ENCODE data around the gene FIBP.
A peak's percentile ranks its signal among the peaks of the same experiment; 100 is the strongest.

Gene FIBP

GRCh38 chr11:65911682-65912568 is 23.7 kb upstream of the FIBP start:
- peak overlapping the region; percentile 48 for H3K27ac ChIP-seq
- TF ChIP-seq CTCF (IDR thresholded peaks at IDR 0.05) (peak; percentile 64), ZFX (IDR thresholded peaks at IDR 0.05; ENCODE audit: borderline replicate concordance) (no peak)

- no peak overlapping the region for H3K27ac ChIP-seq
- TF ChIP-seq CTCF (IDR thresholded peaks at IDR 0.05), result no peak
- no peak for TF ChIP-seq ZFX (IDR thresholded peaks at IDR 0.05; ENCODE audit: borderline replicate concordance)
These were observed 19.6 kb upstream of the FIBP start for GRCh38 chr11:65907878-65908277.

- no peak overlapping the region for H3K27ac ChIP-seq
- TF ChIP-seq ZFX (IDR thresholded peaks at IDR 0.05; ENCODE audit: borderline replicate concordance), result no peak
- no peak for TF ChIP-seq CTCF (IDR thresholded peaks at IDR 0.05)
These were observed 18.3 kb upstream of the FIBP start for GRCh38 chr11:65906602-65907001.

GRCh38 chr11:65903715-65904114 is 15.4 kb upstream of the FIBP start:
- TF ChIP-seq ZFX (IDR thresholded peaks at IDR 0.05; ENCODE audit: borderline replicate concordance) (no peak), CTCF (IDR thresholded peaks at IDR 0.05) (no peak)
- H3K27ac ChIP-seq, result no peak overlapping the region

GRCh38 chr11:65903068-65903481 is 14.8 kb upstream of the FIBP start:
- H3K27ac ChIP-seq, result no peak overlapping the region

GRCh38 chr11:65900899-65901180 is 12.6 kb upstream of the FIBP start:
- no peak for TF ChIP-seq ZFX (IDR thresholded peaks at IDR 0.05; ENCODE audit: borderline replicate concordance)
- no peak for TF ChIP-seq CTCF (IDR thresholded peaks at IDR 0.05)
- H3K27ac ChIP-seq, result no peak overlapping the region

More at GRCh38 chr11:65903068-65903481, 14.8 kb upstream of the FIBP start:
- TF ChIP-seq ZFX (IDR thresholded peaks at IDR 0.05; ENCODE audit: borderline replicate concordance) (no peak), CTCF (IDR thresholded peaks at IDR 0.05) (no peak)

- H3K27ac ChIP-seq, result no peak within 1 kb of the TSS
- TF ChIP-seq CTCF (IDR thresholded peaks at IDR 0.05) (no peak), ZFX (IDR thresholded peaks at IDR 0.05; ENCODE audit: borderline replicate concordance) (no peak)
These were observed 12.0 kb upstream of the FIBP start, which contains the start of gene FOSL1 for GRCh38 chr11:65900125-65900898. Gene FOSL1 (minus strand): TSS chr11:65900388. CDS start chr11:65900339, 49 bp downstream.
